SK-N-SH treated with all-trans-retinoic acid at 6 μM for 48 hours (cell line): Measurements from ENCODE around the gene NPFFR2.
"Not testable (repeated sequence)": the region's sequence is repeated elsewhere in the genome, so short reads cannot be mapped to it uniquely, and the experiment has no call there.

Experiments
- ATAC-seq: fragments of 200-7000 bp; cut with Tn5 transposase; 3 replicates; pipeline ENCODE4 v1.9.1; 2020; ENCODE audit warnings: mild to moderate bottlenecking, moderate library complexity
- ARNTL ChIP-seq: fragments of 450-650 bp; formaldehyde crosslinking; IDR thresholded peaks from 2 replicates; pipeline ENCODE4 v1.5.0; 2020; ENCODE audit warnings: low read depth, mild to moderate bottlenecking, moderate library complexity, borderline replicate concordance
- BACH2 ChIP-seq: fragments of 250-450 bp; sonication (Bioruptor Pico); IDR thresholded peaks from 2 replicates; pipeline ENCODE4 v1.9.0; 2021; ENCODE audit warnings: mild to moderate bottlenecking, borderline replicate concordance
- CSDC2 ChIP-seq: fragments of 250-450 bp; sonication (Bioruptor Pico); IDR thresholded peaks from 2 replicates; pipeline ENCODE4 v1.5.0; 2020; ENCODE audit warnings: mild to moderate bottlenecking, moderate library complexity
- ISL1 ChIP-seq: fragments of 250-450 bp; sonication (Bioruptor Pico); IDR thresholded peaks from 2 replicates; pipeline ENCODE4 v2.1.2; 2022; ENCODE audit warnings: mild to moderate bottlenecking, moderate library complexity
- PPARA ChIP-seq: fragments of 250-450 bp; sonication (Bioruptor Pico); IDR thresholded peaks from 2 replicates; pipeline ENCODE4 v1.5.0; 2020; ENCODE audit warnings: mild to moderate bottlenecking, borderline replicate concordance
- SNAI2 ChIP-seq: fragments of 250-450 bp; sonication (Bioruptor Pico); IDR thresholded peaks from 2 replicates; pipeline ENCODE4 v1.5.0; 2020; ENCODE audit warnings: mild to moderate bottlenecking, moderate library complexity
- TOX ChIP-seq: fragments of 250-450 bp; sonication (Bioruptor Pico); IDR thresholded peaks from 2 replicates; pipeline ENCODE4 v1.8.0; 2021; ENCODE audit warnings: mild to moderate bottlenecking, moderate library complexity, borderline replicate concordance
- ZC3H10 ChIP-seq: fragments of 250-450 bp; sonication (Bioruptor Pico); IDR thresholded peaks from 2 replicates; pipeline ENCODE4 v1.5.1; 2021; ENCODE audit warnings: mild to moderate bottlenecking, moderate library complexity
- ZFP3 ChIP-seq: fragments of 250-450 bp; sonication (Bioruptor Pico); IDR thresholded peaks from 2 replicates; pipeline ENCODE4 v1.5.0; 2020; ENCODE audit warnings: mild to moderate bottlenecking, moderate library complexity
- ZFP30 ChIP-seq: fragments of 450-650 bp; formaldehyde crosslinking; IDR thresholded peaks from 2 replicates; pipeline ENCODE4 v1.5.0; 2022; ENCODE audit warnings: mild to moderate bottlenecking, moderate library complexity
- ZNF565 ChIP-seq: fragments of 450-650 bp; formaldehyde crosslinking; conservative IDR thresholded peaks from 2 replicates; pipeline ENCODE4 v1.5.0; 2020; ENCODE audit warnings: low read depth, mild to moderate bottlenecking, moderate library complexity
- ZNF70 ChIP-seq: fragments of 450-650 bp; formaldehyde crosslinking; IDR thresholded peaks from 2 replicates; pipeline ENCODE4 v1.5.0; 2020; ENCODE audit warnings: mild to moderate bottlenecking, moderate library complexity
- TF ChIP-seq, protein P1 (sequence below): fragments of 250-450 bp; sonication (Bioruptor Pico); IDR thresholded peaks from 2 replicates; pipeline ENCODE4 v1.5.1; 2021; ENCODE audit warnings: mild to moderate bottlenecking, moderate library complexity
- TF ChIP-seq, protein P2 (sequence below): fragments of 250-450 bp; sonication (Bioruptor Pico); IDR thresholded peaks from 2 replicates; pipeline ENCODE4 v1.5.1; 2020; ENCODE audit warnings: low read depth, mild to moderate bottlenecking, moderate library complexity
- TF ChIP-seq, protein P3 (sequence below): fragments of 250-450 bp; sonication (Bioruptor Pico); IDR thresholded peaks from 2 replicates; pipeline ENCODE4 v1.8.0; 2021; ENCODE audit warnings: low read depth, mild to moderate bottlenecking, moderate library complexity, borderline replicate concordance
- TF ChIP-seq, protein P4 (sequence below): fragments of 250-450 bp; sonication (Bioruptor Pico); IDR thresholded peaks from 2 replicates; pipeline ENCODE4 v1.5.0; 2020; ENCODE audit warnings: mild to moderate bottlenecking, moderate library complexity
- TF ChIP-seq, protein P5 (sequence below): fragments of 250-450 bp; sonication (Bioruptor Pico); IDR thresholded peaks from 2 replicates; pipeline ENCODE4 v1.8.0; 2020; ENCODE audit warnings: mild to moderate bottlenecking, moderate library complexity, borderline replicate concordance

Gene NPFFR2

DNA sequence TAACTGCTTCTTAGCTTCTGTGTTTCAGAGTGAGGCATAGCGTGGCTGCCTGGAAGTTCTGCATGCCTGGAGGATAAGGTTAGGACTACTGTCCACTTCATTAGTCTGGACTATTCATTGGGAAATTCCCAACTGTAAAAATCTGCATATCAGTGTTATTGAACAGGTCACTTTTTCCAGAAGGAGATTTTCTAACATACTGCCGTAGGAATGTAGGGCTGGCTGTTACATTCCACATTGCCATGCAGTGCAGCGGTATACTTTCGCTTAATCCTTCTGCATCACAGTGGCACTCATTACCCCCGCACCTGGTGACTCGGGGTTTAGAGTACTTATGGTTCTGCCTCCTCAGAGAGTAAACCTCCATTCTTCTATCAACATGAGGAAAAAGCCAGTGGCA lies 104.6 kb downstream of the NPFFR2 start (continued):
- TF ChIP-seq, protein P1, sequence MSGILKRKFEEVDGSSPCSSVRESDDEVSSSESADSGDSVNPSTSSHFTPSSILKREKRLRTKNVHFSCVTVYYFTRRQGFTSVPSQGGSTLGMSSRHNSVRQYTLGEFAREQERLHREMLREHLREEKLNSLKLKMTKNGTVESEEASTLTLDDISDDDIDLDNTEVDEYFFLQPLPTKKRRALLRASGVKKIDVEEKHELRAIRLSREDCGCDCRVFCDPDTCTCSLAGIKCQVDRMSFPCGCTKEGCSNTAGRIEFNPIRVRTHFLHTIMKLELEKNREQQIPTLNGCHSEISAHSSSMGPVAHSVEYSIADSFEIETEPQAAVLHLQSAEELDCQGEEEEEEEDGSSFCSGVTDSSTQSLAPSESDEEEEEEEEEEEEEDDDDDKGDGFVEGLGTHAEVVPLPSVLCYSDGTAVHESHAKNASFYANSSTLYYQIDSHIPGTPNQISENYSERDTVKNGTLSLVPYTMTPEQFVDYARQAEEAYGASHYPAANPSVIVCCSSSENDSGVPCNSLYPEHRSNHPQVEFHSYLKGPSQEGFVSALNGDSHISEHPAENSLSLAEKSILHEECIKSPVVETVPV (CRISPR knock-in tag), result no peak
- no peak for TF ChIP-seq ZC3H10 (CRISPR knock-in tag)

DNA sequence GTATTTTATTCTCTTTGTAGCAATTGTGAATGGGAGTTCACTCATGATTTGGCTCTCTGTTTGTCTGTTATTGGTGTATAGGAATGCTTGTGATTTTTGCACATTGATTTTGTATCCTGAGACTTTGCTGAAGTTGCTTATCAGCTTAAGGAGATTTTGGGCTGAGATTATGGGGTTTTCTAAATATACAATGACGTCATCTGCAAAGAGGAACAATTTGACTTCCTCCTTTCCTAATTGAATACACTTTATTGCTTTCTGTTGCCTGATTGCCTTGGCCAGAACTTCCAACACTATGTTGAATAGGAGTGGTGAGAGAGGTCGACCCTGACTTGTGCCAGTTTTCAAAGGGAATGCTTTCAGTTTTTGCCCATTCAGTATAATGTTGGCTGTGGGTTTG lies 108.2 kb downstream of the NPFFR2 start:
- not testable (repeated sequence) for ATAC-seq

DNA sequence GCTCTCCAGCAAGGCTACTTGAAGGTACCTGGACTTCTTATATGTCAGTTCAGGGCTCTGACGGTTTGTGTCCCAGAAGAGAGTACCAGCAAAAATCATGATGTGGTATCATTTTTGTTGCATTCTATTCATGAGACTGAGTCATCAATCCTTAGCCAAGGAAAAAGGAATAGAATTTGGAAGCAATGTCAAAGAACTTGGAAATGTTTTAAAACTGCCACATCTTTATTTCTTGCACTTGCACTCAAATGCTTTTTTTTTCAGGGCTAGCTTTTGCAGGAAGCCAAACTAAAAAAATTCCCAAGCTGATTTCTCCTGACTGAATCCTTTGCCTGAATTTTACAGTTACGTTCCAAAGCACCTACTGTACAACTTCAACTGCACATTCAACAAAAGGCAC lies 112.4 kb downstream of the NPFFR2 start:
- no peak for ATAC-seq
- TF ChIP-seq ZC3H10 (CRISPR knock-in tag), result no peak
- TF ChIP-seq ZFP3 (CRISPR knock-in tag), result no peak
- TF ChIP-seq, protein P2, sequence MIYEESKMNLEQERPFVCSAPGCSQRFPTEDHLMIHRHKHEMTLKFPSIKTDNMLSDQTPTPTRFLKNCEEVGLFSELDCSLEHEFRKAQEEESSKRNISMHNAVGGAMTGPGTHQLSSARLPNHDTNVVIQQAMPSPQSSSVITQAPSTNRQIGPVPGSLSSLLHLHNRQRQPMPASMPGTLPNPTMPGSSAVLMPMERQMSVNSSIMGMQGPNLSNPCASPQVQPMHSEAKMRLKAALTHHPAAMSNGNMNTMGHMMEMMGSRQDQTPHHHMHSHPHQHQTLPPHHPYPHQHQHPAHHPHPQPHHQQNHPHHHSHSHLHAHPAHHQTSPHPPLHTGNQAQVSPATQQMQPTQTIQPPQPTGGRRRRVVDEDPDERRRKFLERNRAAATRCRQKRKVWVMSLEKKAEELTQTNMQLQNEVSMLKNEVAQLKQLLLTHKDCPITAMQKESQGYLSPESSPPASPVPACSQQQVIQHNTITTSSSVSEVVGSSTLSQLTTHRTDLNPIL, result no peak
- TF ChIP-seq ZFP30, result no peak
- TF ChIP-seq ARNTL (CRISPR knock-in tag), result no peak
- TF ChIP-seq, protein P3, sequence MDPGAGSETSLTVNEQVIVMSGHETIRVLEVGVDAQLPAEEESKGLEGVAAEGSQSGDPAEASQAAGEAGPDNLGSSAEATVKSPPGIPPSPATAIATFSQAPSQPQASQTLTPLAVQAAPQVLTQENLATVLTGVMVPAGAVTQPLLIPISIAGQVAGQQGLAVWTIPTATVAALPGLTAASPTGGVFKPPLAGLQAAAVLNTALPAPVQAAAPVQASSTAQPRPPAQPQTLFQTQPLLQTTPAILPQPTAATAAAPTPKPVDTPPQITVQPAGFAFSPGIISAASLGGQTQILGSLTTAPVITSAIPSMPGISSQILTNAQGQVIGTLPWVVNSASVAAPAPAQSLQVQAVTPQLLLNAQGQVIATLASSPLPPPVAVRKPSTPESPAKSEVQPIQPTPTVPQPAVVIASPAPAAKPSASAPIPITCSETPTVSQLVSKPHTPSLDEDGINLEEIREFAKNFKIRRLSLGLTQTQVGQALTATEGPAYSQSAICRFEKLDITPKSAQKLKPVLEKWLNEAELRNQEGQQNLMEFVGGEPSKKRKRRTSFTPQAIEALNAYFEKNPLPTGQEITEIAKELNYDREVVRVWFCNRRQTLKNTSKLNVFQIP (CRISPR knock-in tag), result no peak
- no peak for TF ChIP-seq PPARA (CRISPR knock-in tag)
- no peak for TF ChIP-seq BACH2 (CRISPR knock-in tag)
- no peak for TF ChIP-seq CSDC2 (CRISPR knock-in tag)
- TF ChIP-seq, protein P1 (CRISPR knock-in tag), result no peak
- no peak for TF ChIP-seq ZNF565 (CRISPR knock-in tag)
- TF ChIP-seq, protein P4, sequence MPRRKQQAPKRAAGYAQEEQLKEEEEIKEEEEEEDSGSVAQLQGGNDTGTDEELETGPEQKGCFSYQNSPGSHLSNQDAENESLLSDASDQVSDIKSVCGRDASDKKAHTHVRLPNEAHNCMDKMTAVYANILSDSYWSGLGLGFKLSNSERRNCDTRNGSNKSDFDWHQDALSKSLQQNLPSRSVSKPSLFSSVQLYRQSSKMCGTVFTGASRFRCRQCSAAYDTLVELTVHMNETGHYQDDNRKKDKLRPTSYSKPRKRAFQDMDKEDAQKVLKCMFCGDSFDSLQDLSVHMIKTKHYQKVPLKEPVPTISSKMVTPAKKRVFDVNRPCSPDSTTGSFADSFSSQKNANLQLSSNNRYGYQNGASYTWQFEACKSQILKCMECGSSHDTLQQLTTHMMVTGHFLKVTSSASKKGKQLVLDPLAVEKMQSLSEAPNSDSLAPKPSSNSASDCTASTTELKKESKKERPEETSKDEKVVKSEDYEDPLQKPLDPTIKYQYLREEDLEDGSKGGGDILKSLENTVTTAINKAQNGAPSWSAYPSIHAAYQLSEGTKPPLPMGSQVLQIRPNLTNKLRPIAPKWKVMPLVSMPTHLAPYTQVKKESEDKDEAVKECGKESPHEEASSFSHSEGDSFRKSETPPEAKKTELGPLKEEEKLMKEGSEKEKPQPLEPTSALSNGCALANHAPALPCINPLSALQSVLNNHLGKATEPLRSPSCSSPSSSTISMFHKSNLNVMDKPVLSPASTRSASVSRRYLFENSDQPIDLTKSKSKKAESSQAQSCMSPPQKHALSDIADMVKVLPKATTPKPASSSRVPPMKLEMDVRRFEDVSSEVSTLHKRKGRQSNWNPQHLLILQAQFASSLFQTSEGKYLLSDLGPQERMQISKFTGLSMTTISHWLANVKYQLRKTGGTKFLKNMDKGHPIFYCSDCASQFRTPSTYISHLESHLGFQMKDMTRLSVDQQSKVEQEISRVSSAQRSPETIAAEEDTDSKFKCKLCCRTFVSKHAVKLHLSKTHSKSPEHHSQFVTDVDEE, result no peak
- TF ChIP-seq, protein P5, sequence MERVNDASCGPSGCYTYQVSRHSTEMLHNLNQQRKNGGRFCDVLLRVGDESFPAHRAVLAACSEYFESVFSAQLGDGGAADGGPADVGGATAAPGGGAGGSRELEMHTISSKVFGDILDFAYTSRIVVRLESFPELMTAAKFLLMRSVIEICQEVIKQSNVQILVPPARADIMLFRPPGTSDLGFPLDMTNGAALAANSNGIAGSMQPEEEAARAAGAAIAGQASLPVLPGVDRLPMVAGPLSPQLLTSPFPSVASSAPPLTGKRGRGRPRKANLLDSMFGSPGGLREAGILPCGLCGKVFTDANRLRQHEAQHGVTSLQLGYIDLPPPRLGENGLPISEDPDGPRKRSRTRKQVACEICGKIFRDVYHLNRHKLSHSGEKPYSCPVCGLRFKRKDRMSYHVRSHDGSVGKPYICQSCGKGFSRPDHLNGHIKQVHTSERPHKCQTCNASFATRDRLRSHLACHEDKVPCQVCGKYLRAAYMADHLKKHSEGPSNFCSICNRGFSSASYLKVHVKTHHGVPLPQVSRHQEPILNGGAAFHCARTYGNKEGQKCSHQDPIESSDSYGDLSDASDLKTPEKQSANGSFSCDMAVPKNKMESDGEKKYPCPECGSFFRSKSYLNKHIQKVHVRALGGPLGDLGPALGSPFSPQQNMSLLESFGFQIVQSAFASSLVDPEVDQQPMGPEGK, result no peak

DNA sequence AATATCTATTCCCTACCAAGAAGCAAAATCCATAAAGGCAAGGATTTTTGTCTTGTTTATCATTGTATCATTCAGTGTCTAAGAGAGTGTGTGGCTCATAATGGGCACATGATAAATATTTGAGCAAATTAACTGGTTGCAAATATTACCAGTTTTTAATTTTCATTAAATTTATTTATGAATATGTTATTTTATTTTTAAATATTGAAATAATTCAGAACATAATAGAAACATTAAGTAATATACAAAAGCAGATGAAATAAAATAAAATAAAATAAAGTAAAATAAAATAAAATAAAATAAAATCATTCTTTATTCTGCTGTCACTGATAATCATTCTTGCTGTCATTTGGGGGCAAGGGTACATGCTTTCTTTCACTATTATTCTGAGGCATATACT lies 120.9 kb downstream of the NPFFR2 start:
- no peak for ATAC-seq
- TF ChIP-seq, protein P4, result no peak
- TF ChIP-seq ZFP30, result no peak
- TF ChIP-seq ISL1 (CRISPR knock-in tag), result no peak
- no peak for TF ChIP-seq ZNF70 (CRISPR knock-in tag)
- TF ChIP-seq, protein P3 (CRISPR knock-in tag), result no peak
- TF ChIP-seq ARNTL (CRISPR knock-in tag), result no peak
- no peak for TF ChIP-seq TOX
- no peak for TF ChIP-seq SNAI2 (CRISPR knock-in tag)
- TF ChIP-seq, protein P1 (CRISPR knock-in tag), result no peak
